ENCODE measurements around the gene ZNF230. TPM values are rescaled to one million over a fixed set of nuclear protein-coding genes. Genes with fewer than 3 reads are reported as not detected.

The ZNF230 gene
- polyA plus RNA-seq, 1 of the 3 experiments (the other 2 are of a cell fraction), result 1.8 TPM

GRCh38 chr19:43983544-43983911 lies 19.2 kb upstream of the ZNF230 start:
- CTCF ChIA-PET, result no interaction called here

DNA sequence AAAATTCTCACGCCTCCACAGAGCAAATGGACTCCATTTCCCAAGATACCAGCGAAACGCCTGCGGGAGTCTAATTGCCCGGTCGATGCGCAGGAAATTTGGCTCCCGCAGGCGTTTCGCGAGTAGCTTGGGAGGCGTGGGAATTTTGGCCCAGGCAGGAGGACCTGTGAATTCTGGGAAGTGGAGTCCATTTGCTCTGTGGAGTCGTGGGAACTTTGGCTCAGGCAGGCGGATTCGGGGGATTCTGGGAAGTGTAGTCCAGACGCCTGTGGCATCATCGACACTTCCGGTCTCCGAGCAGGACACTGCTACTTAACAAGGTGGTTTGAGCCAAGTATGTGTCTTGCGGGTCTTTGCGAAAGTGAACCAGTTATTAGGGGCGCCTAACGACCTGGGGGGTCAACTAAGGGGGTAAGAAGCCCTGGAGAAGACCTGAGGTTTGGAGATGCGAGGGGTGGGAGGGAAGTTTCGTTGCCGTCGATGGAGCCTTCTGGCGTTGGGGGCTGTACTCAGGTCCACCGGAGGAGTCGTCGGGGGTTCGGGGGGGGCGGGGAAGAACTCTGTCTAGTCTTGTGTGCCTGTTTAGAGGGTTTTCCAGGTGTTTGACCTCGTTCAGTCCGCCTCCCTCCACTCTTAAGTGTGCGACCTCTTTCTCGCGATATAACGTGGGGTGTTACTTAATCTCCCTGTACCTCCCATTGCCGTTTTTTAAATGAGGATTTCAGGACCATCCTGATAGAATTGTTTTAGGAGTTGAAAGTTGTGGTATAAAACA lies 18.7 kb upstream of the ZNF230 start, which contains the start of gene ZNF155:
ZNF155 (plus strand) TSS at position 277 of the 775 bp plus-strand sequence. CDS start 4,356 bp downstream, outside the sequence.
- H3K27me3 ChIP-seq (ENCODE audit: insufficient read depth), result no peaks in the 10 kb centered on the region
- H3K79me2 ChIP-seq (ENCODE audit: insufficient read depth), result peaks cover 14% of the 10 kb centered on the region; the same call in 1 of the 2 replicates
- peak; percentile 82 for DNase-seq
- no peaks in the 10 kb centered on the region for H4K20me1 ChIP-seq (ENCODE audit: insufficient read depth)
- ChIA-PET CTCF (no interaction called here), POLR2A (interaction anchor here (0.8 to 1.0 kb wide), 2 partner anchors 33 to 67 kb away, joined by 3 to 5 read pairs; partner anchors contain the start of gene ZNF221)
- H3K9ac ChIP-seq, result peak within 1 kb of the TSS; percentile 57
- H3K4me2 ChIP-seq, result peak within 1 kb of the TSS; percentile 78
- H3K4me3 ChIP-seq (ENCODE audit: low read depth in 2 of 2, low read length in 1 of 2), result peak within 1 kb of the TSS; percentile 69 to 82
- H3K9me2 ChIP-seq, result no peaks in the 10 kb centered on the region
- WGBS (ENCODE audit: low lambda C conversion rate), result 1% methylated on average over 31 of the region's 40 CpGs
- H3K27ac ChIP-seq (ENCODE audit: low read depth in 2 of 2, low read length in 1 of 2), result peak within 1 kb of the TSS; percentile 22 to 51; a peak in 2 of 4 replicates
- H3K9me3 ChIP-seq, result 0 out of 2 replicates have a peak, but pooled peaks cover 8% of the 10 kb centered on the region
- H3K36me3 ChIP-seq (replicated peaks in 1 of 2; ENCODE audit: control insufficient read depth in 1 of 2, insufficient read depth in 2 of 2, low read length in 1 of 2), result peaks cover 8% of the 10 kb centered on the region in 2 experiments
- peaks cover 7% of the 10 kb centered on the region for H3F3A ChIP-seq (replicated peaks; ENCODE audit: insufficient read depth)
- H3K4me1 ChIP-seq (ENCODE audit: control insufficient read depth in 1 of 2, insufficient read depth in 2 of 2, low read depth in 1 of 2, low read length in 1 of 2), result peaks cover 0 to 2% of the 10 kb centered on the region in 2 experiments; a peak in 1 of 4 replicates
- TF ChIP-seq RFX5 (IDR thresholded peaks at IDR 0.05; ENCODE audit: low read length) (no peak), NFIC (IDR thresholded peaks at IDR 0.05; ENCODE audit: borderline replicate concordance) (peak; percentile 81), SIN3A (IDR thresholded peaks at IDR 0.05; ENCODE audit: borderline replicate concordance, low read depth, low read length) (0 out of 2 replicates have a peak, but pooled peaks have one; percentile 6), TCF12 (IDR thresholded peaks at IDR 0.05) (no peak), TAF1 (IDR thresholded peaks at IDR 0.05; ENCODE audit: borderline replicate concordance, low read depth, low read length) (peak; percentile 48; the same call in 1 of the 2 replicates), POLR2AphosphoS5 (IDR thresholded peaks at IDR 0.05; ENCODE audit: low read depth, low read length) (peak; percentile 65; the same call in 1 of the 2 replicates), CHD2 (IDR thresholded peaks at IDR 0.05; ENCODE audit: low read length, partially characterized antibody) (peak; percentile 97), YY1 (IDR thresholded peaks at IDR 0.05; ENCODE audit: low read depth) (peak; percentile 68; the same call in 1 of the 2 replicates), ELF1 (IDR thresholded peaks at IDR 0.05) (peak; percentile 83), GABPA (IDR thresholded peaks at IDR 0.05; ENCODE audit: low read depth) (peak; percentile 77), NRF1 (IDR thresholded peaks at IDR 0.05; ENCODE audit: low read depth, low read length) (peak; percentile 60), EZH2phosphoT487 (IDR thresholded peaks at IDR 0.05; ENCODE audit: borderline replicate concordance, low read depth) (no peak), MXI1 (IDR thresholded peaks at IDR 0.05; ENCODE audit: low read depth, low read length) (peak; percentile 38; the same call in 1 of the 2 replicates)
- TF ChIP-seq, protein P1, sequence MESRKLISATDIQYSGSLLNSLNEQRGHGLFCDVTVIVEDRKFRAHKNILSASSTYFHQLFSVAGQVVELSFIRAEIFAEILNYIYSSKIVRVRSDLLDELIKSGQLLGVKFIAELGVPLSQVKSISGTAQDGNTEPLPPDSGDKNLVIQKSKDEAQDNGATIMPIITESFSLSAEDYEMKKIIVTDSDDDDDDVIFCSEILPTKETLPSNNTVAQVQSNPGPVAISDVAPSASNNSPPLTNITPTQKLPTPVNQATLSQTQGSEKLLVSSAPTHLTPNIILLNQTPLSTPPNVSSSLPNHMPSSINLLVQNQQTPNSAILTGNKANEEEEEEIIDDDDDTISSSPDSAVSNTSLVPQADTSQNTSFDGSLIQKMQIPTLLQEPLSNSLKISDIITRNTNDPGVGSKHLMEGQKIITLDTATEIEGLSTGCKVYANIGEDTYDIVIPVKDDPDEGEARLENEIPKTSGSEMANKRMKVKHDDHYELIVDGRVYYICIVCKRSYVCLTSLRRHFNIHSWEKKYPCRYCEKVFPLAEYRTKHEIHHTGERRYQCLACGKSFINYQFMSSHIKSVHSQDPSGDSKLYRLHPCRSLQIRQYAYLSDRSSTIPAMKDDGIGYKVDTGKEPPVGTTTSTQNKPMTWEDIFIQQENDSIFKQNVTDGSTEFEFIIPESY (IDR thresholded peaks at IDR 0.05; ENCODE audit: borderline replicate concordance, low read depth), result peak; percentile 91
- TF ChIP-seq, protein P2, sequence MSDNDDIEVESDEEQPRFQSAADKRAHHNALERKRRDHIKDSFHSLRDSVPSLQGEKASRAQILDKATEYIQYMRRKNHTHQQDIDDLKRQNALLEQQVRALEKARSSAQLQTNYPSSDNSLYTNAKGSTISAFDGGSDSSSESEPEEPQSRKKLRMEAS (IDR thresholded peaks at IDR 0.05; ENCODE audit: low read depth), result peak; percentile 57; the same call in 1 of the 2 replicates
- TF ChIP-seq, protein P3, sequence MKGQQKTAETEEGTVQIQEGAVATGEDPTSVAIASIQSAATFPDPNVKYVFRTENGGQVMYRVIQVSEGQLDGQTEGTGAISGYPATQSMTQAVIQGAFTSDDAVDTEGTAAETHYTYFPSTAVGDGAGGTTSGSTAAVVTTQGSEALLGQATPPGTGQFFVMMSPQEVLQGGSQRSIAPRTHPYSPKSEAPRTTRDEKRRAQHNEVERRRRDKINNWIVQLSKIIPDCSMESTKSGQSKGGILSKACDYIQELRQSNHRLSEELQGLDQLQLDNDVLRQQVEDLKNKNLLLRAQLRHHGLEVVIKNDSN (IDR thresholded peaks at IDR 0.05; ENCODE audit: borderline replicate concordance, low read depth), result no peak
- H2AFZ ChIP-seq (ENCODE audit: low read depth), result peak within 1 kb of the TSS; percentile 88

More at GRCh38 chr19:43983544-43983911, 19.2 kb upstream of the ZNF230 start:
- H3K4me3 ChIP-seq (ENCODE audit: low read depth in 2 of 2, low read length in 1 of 2), result peak overlapping the region; percentile 69 to 82; a peak in 3 of 4 replicates
- TF ChIP-seq, protein P4, sequence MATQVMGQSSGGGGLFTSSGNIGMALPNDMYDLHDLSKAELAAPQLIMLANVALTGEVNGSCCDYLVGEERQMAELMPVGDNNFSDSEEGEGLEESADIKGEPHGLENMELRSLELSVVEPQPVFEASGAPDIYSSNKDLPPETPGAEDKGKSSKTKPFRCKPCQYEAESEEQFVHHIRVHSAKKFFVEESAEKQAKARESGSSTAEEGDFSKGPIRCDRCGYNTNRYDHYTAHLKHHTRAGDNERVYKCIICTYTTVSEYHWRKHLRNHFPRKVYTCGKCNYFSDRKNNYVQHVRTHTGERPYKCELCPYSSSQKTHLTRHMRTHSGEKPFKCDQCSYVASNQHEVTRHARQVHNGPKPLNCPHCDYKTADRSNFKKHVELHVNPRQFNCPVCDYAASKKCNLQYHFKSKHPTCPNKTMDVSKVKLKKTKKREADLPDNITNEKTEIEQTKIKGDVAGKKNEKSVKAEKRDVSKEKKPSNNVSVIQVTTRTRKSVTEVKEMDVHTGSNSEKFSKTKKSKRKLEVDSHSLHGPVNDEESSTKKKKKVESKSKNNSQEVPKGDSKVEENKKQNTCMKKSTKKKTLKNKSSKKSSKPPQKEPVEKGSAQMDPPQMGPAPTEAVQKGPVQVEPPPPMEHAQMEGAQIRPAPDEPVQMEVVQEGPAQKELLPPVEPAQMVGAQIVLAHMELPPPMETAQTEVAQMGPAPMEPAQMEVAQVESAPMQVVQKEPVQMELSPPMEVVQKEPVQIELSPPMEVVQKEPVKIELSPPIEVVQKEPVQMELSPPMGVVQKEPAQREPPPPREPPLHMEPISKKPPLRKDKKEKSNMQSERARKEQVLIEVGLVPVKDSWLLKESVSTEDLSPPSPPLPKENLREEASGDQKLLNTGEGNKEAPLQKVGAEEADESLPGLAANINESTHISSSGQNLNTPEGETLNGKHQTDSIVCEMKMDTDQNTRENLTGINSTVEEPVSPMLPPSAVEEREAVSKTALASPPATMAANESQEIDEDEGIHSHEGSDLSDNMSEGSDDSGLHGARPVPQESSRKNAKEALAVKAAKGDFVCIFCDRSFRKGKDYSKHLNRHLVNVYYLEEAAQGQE (IDR thresholded peaks at IDR 0.05; ENCODE audit: low read depth, low read length), result no peak
- TF ChIP-seq RXRA (IDR thresholded peaks at IDR 0.05; ENCODE audit: borderline replicate concordance, low read depth), result no peak
- H3K36me3 ChIP-seq (replicated peaks in 1 of 2; ENCODE audit: control insufficient read depth in 1 of 2, insufficient read depth in 2 of 2, low read length in 1 of 2), result peaks cover 3% of the 10 kb centered on the region in 2 experiments
- H3F3A ChIP-seq (replicated peaks; ENCODE audit: insufficient read depth), result peaks cover 7% of the 10 kb centered on the region
- POLR2A ChIA-PET, result no interaction called here
- H3K9me3 ChIP-seq, result 0 out of 2 replicates have a peak, but pooled peaks cover 8% of the 10 kb centered on the region
- H3K9ac ChIP-seq, result no peak overlapping the region
- H3K27ac ChIP-seq (ENCODE audit: low read depth in 2 of 2, low read length in 1 of 2), result peak overlapping the region; percentile 22 to 28; a peak in 2 of 4 replicates
- H4K20me1 ChIP-seq (ENCODE audit: insufficient read depth), result no peaks in the 10 kb centered on the region
- H3K4me1 ChIP-seq (ENCODE audit: control insufficient read depth in 1 of 2, insufficient read depth in 2 of 2, low read depth in 1 of 2, low read length in 1 of 2), result peaks cover 0 to 2% of the 10 kb centered on the region in 2 experiments; a peak in 1 of 4 replicates
- H3K4me2 ChIP-seq, result peak overlapping the region; percentile 78
- H3K9me2 ChIP-seq, result no peaks in the 10 kb centered on the region
- H3K27me3 ChIP-seq (ENCODE audit: insufficient read depth), result no peaks in the 10 kb centered on the region
- 100% methylated on average over 2 of the region's 2 CpGs for WGBS (ENCODE audit: low lambda C conversion rate)
- 0 out of 2 replicates have a peak overlapping the region, but pooled peaks have one; percentile 24 for H2AFZ ChIP-seq (ENCODE audit: low read depth)
- no peak for DNase-seq
- H3K79me2 ChIP-seq (ENCODE audit: insufficient read depth), result peaks cover 14% of the 10 kb centered on the region; the same call in 1 of the 2 replicates
